ENCODE results near the gene RINL.
"Not testable (repeated sequence)": the region's sequence is repeated elsewhere in the genome, so short reads cannot be mapped to it uniquely, and the experiment has no call there.

The RINL gene

DNA sequence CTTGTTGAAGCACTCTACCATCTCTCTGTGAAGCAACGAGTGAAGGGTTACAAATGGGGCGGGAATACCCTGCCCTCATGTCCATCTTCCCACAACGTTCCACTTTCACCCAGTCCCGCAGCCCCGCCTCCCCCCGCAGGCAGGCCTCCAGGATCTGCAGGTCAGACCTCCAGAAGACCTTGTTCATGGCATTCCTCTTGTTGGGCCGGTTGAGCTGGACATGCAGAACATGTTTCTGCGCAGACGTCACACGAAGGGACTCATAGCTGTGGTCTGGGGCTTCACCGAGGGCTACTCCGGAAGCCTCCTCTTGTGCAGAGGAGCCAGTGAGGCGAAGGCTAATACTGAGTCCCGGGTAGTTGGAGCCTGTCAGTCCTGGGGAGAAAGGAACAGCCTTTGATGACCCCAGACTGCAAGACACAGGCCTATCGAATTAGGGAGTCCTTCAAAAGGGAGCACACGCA lies 46.9 kb downstream of the RINL start:
- DNase-seq: no peak

DNA sequence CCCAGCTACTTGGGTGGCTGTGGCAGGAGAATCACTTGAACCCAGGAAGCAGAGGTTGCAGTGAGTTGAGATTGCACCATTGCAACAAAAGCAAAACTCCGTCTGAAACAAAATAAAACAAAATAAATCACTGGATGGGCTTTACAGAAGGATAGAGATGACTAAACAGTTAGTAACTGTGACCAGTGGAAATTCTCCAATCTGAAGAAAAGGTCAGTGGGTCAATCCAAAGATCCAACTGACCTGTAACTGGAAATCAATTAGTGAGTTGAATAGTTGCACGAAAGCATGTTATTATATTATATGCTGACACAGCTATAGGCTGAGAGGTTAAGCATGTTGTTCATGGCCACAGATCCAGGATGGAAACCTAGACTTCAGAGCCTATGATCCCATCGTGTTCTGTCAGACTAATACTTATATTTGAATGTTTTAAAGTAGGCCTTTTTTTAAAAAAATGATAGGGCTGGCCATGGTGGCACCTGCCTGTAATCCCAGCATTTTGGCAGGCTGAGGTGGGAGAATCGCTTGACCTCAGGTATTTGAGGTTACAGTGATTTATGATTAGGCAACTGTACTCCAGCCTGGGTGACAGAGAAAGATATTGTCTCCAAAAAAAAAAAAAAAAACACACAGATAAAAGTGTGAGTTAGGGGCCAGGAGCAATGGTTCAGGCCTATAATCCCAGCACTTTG lies 47.9 kb downstream of the RINL start:
- DNase-seq: no peak

DNA sequence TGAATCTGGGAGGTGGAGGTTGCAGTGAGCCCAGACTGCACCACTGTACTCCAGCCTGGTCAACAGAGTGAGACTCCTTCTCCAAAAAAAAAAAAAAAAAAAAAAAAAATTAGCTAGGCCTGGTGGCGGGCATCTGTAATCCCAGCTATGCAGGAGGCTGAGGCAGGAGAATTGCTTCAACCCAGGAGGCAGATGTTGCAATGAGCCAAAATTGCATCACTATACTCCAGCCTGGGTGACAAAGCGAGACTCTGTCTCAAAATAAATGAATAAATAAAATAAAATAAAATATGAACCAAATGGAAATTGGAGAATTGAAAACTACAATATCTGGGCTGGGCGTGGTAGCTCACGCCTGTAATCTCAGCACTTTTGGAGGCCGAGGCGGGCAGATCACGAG lies 48.9 kb downstream of the RINL start:
- not testable (repeated sequence) for DNase-seq

DNA sequence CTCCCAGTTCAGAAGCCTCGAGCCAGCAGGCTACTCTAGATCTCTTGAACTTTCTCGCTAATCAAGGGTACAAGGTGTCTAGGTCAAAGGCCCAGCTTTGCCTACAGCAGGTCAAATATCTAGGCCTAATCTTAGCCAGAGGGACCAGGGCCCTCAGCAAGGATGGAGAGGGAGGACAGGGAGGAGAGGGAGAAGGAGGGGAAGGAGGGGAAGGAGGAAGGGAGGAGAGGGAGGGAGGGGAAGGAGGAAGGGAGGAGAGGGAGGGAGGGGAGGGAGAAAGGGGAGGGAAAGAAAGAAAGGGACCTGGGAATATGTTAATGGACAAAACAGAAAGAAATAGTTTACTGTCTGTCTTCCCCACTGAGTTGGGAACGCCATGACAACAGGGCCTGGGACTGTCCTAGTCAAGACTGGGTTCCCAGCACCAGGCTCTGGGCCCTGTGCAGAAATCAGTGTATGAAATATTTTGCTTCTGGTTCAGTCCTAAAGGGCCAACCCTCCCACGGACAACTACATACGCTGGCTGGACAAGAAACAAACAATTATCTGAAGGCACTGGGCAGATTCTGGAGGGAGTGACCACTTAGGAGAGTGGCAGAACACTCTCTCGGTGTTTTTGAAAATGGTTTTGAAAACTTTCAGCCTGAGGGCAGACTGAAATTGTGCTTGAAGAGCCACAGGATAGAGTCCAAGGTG lies 51.1 kb downstream of the RINL start:
- DNase-seq: no peak

DNA sequence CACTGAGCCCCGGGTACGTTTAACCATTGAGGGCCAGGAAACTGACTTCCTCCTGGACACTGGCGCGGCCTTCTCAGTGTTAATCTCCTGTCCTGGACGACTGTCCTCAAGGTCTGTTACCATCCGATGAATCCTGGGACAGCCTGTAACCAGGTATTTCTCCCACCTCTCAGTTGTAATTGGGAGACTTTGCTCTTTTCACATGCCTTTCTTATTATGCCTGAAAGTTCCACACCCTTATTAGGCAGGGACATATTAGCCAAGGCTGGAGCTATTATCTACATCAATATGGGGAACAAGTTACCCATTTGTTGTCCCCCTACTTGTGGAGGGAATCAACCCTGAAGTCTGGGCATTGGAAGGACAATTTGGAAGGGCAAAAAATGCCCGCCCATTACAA lies 52.1 kb downstream of the RINL start:
- DNase-seq: not testable (repeated sequence)

DNA sequence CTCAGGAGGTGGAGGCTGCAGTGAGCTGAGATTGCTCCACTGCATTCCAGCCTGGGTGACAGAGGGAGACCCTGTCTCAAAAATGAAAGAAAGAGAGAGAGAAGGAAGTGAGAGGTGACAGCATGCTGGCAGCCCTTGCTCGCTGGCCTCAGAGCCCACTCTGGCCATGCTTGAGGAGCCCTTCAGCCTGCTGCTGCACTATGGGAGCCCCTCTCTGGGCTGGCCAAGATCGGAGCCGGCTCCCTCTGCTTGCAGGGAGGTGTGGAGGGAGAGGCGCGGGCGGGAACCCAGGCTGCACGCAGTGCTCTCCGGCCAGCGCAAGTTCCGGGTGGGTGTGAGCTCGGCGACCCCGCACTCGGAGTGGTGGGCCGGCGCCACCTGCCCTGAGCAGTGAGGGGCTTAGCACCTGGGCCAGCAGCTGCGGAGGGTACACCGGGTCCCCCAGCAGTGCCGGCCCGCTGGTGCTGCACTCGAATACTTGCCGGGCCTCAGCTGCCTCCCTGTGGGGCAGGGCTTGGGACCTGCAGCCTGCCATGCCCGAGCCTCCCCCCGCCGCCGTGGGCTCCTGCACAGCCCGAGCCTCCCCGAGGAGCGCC lies 56.7 kb downstream of the RINL start:
- not testable (repeated sequence) for DNase-seq

DNA sequence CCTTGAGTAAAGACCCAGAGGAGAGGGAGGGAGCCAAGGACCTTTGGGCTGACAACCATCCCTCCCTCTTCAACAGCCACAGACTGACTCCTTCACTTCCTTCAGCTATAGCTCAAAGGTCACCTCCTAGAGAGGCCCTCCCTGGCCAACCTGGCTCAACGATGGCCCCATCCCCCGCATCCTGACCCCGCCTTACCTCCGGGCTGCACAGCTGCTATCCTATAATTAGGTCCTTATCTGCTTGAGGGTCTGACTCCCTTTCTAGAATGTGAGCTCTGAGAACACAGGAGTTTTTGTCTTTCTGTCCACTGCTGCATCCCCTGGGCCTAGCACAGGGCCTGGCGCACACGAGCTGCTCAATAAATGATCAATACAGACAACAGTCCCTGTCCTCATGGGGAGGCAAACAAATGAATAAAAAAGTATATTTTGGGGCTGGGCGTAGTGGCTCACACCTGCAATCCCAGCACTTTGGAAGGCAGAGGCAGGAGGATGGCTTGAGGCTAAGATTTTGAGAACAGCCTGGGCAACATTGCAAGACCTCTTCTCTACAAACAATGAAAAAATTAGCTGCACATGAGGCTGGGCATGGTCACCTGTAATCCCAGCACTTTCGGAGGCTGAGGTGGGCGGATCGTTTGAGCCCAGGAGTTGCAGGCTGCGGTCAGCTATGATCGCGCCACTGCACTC lies 58.7 kb downstream of the RINL start:
- DNase-seq: no peak

Measured in NCI-H1092 (cell line).